Measurements from ENCODE around the gene PGD.
"Not testable (repeated sequence)": the region's sequence is repeated elsewhere in the genome, so short reads cannot be mapped to it uniquely, and the experiment has no call there.

PGD gene

DNA sequence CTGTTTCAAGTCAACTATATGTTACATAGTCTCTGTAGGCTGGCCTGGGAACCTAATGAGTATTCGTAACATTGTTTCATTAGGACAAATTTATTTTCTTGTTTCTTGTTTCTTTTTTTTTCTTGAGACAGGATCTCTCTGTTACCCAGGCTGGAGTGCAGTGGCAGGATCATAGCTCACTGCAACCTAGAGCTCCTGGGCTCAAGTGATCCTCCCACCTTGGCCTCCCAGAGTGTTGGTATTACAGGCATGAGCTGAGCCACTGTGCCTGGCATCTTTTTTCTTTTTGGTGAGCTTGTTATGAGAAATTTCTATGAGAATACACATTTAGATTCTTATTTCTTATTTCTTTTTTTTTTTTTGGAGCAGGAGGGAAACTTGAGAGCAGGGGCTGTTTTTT is 38.2 kb downstream of the PGD start:
- DNase-seq = no peak

DNA sequence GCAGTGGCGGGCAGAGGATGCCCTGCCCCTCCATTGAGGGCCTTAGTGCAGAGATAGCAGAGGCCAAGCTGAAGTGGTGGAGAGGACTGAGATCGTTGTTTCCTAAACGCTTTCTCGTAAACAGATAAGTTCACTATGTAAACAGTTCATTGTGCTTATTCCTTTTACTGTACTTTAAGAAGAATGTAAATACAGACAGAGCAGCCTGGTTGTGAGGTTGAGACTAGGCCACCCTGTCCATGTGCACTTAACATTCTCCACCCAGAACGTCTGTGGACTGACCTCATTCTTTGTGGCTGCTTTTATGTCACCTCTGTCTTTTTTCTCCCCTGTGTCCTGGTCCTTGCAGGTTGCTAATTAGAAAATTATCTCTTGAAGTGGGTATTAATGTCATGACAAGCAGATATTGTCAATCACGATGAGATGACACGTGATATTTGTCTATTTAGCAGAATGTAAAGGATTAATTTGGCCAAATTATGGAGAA is 39.9 kb downstream of the PGD start:
- no peak for DNase-seq

DNA sequence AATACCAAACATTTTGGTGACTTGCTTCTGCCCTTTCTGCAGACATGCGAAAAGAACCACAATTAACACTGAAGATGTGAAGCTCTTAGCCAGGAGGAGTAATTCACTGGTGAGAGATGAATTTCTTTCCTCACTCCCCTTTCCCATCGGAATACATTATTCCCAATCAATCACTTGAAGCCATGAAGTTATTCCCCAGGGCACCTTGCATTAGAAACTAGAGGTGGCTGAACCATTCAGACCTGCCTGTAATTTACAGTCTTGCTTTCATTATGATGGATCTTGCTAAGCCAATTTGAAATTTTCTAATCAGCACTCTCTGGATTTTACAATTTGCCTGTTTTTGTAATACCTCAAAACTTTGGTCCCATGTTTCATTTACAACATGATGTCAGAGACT is 41.4 kb downstream of the PGD start:
- DNase-seq = no peak

DNA sequence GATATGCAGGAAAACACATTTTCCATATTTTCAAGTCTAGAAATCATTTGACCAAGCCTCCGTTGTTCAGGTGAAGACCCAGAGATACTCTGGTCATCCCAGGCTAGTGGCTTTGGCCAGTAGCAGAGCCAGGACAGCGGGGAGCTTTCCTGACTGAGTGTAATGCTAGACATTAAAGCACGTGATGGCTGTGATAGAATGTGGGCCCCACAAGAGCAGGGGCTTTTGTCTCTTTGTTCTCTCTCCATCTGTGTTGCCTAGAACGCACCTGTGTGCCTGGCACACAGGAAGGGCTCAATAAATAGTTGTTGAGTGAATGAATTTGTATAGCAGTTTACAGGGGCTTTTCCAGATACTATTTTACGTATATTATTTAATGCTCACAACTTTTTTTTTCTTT is 41.9 kb downstream of the PGD start:
- DNase-seq = no peak

DNA sequence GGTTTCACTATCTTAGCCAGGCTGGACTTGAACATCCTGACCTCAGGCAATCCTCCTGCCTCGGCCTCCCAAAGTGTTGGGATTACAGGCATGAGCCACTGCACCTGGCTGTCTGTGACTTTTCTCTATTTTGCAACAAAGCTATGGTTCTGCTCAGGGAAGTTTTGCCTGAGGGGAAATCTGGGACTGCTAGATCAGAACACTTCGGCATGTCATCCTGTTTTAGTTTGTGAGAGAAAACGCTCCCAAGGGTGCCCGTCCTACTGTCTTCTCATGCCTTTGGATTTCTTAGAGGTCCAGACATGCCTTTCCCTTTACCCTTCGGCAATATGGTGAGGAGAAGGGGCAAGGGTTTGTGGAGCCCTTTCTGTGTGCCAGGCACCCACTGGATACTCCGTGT is 45.4 kb downstream of the PGD start:
- no peak for DNase-seq

DNA sequence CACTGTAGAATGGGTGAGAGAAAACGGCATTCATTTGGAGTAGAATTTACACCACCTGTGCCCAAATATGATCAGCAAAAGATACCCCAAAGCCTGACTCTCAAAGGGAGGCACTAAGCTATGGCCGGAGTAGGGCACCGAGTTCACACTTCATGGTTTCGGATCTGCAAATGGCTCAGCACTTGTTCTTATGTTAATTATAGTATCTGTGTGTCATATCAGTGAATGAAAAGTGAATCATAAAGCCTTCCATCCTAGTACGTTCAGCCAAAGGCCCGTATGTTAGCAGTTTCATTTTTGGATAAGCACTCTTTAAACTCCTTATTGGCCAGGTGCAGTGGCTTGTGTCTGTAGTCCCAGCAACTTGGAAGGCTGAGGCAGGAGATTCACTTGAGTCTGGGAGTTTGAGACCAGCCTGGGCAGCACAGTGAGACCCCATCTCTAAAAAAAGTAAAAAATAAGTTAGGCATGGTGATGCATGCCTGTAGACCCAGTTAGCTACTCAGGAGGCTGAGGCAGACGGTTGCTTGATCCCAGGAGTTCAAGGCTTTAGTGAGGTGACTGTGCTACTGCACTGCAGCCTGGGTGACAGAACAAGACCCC is 46.0 kb downstream of the PGD start:
- no peak for DNase-seq

DNA sequence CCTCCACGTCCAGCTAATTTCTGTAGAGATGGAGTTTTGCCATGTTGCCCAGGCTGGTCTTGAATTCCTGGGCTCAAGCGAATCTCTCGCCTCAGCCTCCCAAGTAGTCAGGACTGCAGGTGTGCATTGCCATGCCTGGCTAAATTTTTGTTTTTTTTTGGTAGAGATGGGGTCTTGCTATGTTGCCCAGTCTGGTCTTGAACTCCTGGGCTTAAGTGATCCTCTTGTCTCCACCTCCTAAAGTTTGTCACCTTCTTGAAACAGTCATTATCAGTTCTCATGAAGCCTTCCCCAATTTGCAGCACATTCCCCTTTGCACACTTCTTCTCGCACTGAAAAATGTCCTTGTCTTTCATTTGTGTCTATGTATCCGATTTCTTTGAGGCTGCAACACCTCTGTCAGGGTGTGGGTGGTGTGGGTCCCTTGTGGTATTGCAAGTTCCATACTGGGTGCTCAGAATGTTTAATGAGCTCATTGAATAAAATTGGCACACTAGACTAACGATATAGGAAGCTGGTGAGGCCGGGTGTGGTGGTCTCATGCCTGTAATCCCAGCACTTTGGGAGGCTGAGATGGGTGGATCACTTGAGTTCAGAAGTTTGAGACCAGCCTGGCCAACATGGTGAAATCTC is 48.0 kb downstream of the PGD start:
- DNase-seq = no peak

DNA sequence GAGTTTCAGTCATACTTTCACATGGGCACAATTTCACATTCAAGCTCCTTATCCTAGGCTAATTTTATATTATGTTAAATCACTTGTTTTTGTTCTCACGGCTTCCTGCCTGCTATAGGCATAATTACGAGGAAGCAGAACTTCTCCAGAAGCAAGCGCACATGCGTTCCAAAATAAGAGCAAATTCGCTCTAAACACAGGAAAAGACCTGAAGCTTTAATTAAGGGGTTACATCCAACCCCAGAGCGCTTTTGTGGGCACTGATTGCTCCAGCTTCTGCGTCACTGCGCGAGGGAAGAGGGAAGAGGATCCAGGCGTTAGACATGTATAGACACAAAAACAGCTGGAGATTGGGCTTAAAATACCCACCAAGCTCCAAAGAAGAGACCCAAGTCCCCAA is 50.9 kb downstream of the PGD start, which contains the start of gene CORT:
Gene CORT (plus strand): TSS at position 281 of the 400 bp plus-strand sequence. CDS start 193 bp downstream, outside the sequence.
- DNase-seq = no peak

DNA sequence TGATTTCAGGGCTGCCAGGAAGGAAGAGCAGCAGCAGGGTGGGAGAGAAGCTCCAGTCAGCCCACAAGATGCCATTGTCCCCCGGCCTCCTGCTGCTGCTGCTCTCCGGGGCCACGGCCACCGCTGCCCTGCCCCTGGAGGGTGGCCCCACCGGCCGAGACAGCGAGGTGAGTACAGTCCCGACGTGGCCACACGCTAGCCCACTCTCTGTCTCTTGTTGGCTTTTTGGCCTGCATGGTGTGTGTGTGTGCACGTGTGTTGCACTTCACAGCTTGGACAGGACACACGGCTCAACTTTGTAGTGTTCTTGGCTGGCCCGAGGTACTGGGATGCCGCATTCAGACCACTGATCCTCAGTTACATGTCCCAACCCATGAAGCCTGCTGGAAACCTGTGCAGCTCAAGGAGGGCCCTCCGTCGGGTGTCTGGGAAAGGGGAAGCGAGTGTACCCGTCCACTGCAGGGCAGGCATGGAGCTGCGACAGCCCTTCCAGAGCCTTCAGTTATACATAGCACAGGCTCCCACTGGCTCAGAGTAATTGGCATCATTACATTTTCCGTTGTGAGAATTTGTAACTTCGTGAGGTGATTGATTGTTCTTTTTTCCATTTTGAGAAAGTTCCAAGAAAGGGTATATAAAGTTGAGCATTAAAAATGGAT is 51.4 kb downstream of the PGD start:
- DNase-seq = no peak

DNA sequence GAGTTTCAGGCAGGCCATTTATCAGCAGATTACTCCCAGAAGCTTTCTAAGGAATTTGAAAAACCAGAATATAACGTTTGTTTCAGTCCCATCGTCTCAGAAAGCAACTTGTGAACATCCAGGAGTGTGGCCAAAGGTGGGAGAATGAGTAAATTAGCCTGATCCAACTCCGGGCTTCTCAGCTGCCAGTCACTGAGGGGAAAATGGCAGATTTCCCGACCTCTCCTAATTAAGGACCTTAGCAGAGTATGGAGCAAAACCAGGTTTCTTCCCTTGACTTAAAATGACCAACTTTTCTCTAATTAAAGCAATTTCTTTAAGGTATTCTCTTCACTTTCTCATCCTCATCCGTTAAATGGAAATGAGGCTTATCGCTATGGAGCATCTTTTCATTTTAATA is 52.0 kb downstream of the PGD start:
- DNase-seq = no peak

DNA sequence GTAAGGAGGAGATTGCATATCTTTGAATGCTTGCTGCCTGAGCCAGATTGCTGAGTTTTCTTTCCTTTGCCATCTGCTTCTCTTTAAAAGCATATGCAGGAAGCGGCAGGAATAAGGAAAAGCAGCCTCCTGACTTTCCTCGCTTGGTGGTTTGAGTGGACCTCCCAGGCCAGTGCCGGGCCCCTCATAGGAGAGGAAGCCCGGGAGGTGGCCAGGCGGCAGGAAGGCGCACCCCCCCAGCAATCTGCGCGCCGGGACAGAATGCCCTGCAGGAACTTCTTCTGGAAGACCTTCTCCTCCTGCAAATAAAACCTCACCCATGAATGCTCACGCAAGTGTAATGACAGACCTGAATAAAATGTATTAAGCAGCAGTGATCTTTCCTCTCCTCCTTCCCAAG is 52.4 kb downstream of the PGD start:
- no peak for DNase-seq

DNA sequence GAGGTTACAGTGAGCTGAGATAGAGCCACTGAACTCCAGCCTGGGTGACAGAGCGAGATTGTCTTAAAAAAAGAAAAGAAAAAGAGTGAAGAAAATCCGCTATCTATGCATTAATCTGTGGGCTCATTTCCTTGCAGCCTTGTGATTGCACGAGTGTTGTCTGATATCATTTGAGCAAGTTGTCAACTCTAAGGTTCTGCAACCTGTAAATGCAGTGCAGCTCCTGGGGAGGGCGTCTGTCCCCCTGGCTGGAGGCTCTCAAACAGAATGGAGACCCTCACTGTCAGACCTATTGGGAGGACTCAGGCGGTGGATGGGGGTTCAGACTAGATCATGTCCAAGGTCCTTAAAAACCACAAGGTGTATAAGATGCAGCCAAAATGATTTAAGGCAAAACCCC is 57.2 kb downstream of the PGD start:
- no peak for DNase-seq

DNA sequence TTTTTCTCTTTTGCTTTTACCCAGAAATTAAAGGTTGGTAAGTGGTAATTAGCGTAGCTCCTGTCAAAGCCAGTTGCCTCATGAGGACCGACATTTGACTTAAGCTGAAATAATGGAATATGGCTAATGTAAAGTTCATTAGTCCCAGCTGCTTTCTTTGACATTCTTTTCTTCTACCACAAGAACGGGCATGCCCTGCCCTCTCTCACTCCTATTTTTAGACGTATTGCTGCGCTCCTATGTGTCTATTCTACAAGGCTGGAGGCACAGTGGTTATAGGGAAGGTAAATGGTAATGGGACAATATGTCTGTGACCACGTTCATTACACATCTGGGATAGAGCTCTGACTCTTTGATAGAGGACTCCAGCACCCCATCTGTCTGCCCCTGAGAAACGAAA is 57.8 kb downstream of the PGD start:
- DNase-seq = no peak

DNA sequence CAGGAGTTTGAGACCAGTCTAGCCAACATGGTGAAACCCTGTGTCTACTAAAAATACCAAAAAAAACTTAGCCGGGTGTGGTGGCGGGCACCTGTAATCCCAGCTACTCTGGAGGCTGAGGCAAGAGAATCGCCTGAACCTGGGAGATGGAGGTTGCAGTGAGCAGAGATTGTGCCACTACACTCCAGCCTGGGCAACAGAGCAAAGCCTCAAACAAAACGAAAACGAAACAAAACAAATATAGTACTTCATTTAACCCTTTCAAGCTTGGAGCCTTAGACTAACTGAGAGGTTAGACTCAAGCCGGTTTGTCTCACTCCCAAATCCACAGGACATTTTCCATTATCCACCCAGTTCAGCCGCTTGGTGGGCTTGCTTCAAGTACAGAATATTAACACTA is 58.6 kb downstream of the PGD start:
- not testable (repeated sequence) for DNase-seq

DNA sequence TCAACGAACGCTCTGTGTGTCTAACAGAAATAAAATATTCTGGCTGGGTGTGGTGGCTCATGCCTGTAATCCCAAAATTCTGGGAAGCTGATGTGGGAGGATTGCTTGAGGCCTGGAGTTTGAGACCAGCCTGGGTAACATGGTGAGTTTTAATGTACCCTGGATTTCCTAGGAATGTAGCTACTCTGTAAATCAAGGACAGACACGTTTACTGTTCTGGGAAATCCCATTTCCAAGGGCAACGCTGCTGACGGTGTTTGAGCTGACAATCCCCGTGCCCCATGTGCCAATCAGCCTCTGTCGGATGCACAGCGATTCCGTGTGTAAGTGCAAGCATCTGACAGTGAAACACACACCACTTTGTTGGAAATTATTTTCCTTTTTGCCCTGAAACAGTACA is 59.0 kb downstream of the PGD start:
- no peak for DNase-seq

DNA sequence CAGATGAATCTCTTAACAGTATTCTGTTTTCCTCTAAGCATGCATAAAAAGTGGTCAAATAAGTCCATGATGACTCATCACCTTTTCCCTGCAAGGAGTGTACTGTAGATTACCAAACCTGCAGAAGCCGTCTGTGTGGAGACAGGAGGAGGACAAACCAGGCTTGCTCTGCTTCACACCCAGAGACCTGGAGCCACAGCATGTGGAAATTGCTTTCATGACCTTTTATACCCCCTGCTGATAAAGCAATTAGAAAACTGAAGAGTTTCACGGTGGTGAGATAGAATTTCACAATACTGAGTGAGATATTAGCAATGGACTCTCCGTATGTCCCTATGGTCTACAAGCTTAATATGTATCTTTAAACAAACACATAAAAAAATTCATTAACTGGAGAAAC is 60.3 kb downstream of the PGD start:
- DNase-seq = no peak

DNA sequence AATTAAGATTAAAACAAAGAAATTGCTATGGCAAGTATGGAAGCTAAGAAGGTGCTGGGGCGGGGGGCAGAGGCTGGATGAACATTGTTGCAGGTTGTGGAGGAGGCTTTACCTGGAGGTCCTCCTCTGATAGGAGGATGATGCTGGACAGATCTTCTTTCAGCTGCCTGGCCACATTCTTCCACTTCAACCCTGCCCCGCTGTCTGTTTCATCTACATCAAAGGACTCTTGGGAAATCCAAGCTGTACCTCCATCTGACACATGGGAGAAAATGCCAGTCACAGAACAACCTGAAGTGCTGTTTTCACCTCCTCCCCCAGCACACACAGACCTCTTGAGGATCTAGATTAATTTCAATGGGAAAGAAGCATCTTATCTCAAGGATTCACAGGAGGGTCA is 68.2 kb downstream of the PGD start:
- no peak for DNase-seq

DNA sequence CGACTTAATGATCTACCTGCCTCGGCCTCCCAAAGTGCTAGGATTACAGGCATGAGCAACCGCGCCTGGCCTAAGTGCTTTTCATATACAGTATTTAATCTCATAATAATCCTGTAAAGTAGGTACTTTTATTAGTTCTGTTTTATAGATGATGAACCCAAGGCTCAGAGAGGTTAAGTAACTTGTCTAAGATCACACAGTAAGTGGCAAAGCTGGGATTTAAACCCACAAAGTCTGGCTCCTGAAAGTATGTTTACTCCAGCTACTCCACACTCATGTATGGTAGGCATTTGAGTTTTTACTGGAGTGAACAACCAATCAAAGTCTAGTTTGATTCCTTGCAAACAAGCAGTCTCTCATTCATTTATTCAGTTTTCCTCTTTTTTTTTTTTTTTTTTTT is 71.2 kb downstream of the PGD start:
- DNase-seq = no peak
